CD4-positive, alpha-beta T cell treated with Interleukin-2 at 100 ng/mL for 4 hours (primary cell): ENCODE data around the gene SIPA1L2.

Source experiments
- DNase-seq: peaks from one replicate; pipeline ENCODE4 v3.0.0-alpha.2; 2020; ENCODE audit warnings: low spot score

SIPA1L2 gene

GRCh38 chr1:232643251-232643650 lies 13.3 kb upstream of the SIPA1L2 start:
- no peak for DNase-seq

- DNase-seq: no peak
Observed at GRCh38 chr1:232641507-232641906, 11.6 kb upstream of the SIPA1L2 start.

- no peak for DNase-seq
Observed at GRCh38 chr1:232636799-232637198, 6.9 kb upstream of the SIPA1L2 start.

- peak; percentile 58 for DNase-seq
Observed at GRCh38 chr1:232635778-232636356, 5.9 kb upstream of the SIPA1L2 start.

- no peak for DNase-seq
Observed at GRCh38 chr1:232635279-232635678, 5.3 kb upstream of the SIPA1L2 start.

GRCh38 chr1:232634096-232634495 lies 4.2 kb upstream of the SIPA1L2 start:
- no peak for DNase-seq

- DNase-seq: peak; percentile 25
Observed at GRCh38 chr1:232630894-232631195, 912 bp upstream of the SIPA1L2 start.

GRCh38 chr1:232629250-232630046 lies 485 bp downstream of the SIPA1L2 start:
- DNase-seq: no peak

- DNase-seq: no peak
Observed at GRCh38 chr1:232628335-232629249, 1.3 kb downstream of the SIPA1L2 start.

GRCh38 chr1:232627645-232628334 lies 2.1 kb downstream of the SIPA1L2 start:
- DNase-seq: peak; percentile 58

GRCh38 chr1:232627171-232627570 lies 2.8 kb downstream of the SIPA1L2 start:
- no peak for DNase-seq

- no peak for DNase-seq
Observed at GRCh38 chr1:232626452-232626851, 3.5 kb downstream of the SIPA1L2 start.

- no peak for DNase-seq
Observed at GRCh38 chr1:232625319-232625868, 4.5 kb downstream of the SIPA1L2 start.

GRCh38 chr1:232624546-232625281 lies 5.2 kb downstream of the SIPA1L2 start:
- no peak for DNase-seq

GRCh38 chr1:232622981-232623380 lies 7.0 kb downstream of the SIPA1L2 start:
- no peak for DNase-seq

- DNase-seq: no peak
Observed at GRCh38 chr1:232622378-232622777, 7.6 kb downstream of the SIPA1L2 start.

- DNase-seq: no peak
Observed at GRCh38 chr1:232621050-232621449, 8.9 kb downstream of the SIPA1L2 start.

- no peak for DNase-seq
Observed at GRCh38 chr1:232620356-232620969, 9.5 kb downstream of the SIPA1L2 start.

GRCh38 chr1:232617237-232617636 lies 12.7 kb downstream of the SIPA1L2 start:
- DNase-seq: no peak

- DNase-seq: no peak
Observed at GRCh38 chr1:232615306-232615800, 14.6 kb downstream of the SIPA1L2 start.

- no peak for DNase-seq
Observed at GRCh38 chr1:232614811-232615210, 15.1 kb downstream of the SIPA1L2 start.
